HK-2 (cell line): ENCODE data around the gene EYA3.

Experiments
- DNase-seq: peaks from one replicate; pipeline ENCODE4 v3.0.0-alpha.2; 2018; ENCODE audit not compliant: unreplicated experiment

Gene EYA3

DNA sequence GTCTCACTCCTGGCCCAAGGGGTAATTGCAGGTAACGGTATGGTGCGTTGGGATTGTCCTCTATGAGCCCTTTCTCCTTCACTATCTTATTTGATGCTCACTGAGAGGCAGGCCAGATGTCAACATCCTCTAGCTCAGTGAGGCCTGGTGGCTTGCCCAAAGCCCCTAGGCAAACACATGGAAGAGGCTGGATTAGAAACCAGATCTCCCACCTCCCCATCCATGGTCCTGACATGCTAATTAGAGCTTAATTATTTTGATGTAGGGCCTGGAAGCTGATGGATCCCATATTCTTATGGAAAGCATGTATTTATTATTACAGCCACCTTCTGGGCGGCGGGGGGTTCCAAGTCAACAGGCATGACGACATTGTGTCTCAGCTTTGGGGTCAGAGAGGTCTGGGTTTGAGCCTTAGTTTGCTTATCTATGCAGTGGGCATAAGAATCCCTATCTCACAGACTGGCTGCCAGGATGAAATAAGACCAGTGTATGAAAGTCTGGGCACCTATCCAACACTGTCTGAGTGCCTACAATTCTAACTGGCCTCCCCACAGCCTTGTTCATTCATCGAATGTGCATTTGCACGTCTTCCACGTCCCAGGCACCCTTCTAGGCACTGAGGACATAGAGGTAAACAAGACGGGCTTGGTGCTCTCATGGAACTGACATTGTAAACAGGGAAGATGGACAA is 147.4 kb downstream of the EYA3 start:
- no peak for DNase-seq

DNA sequence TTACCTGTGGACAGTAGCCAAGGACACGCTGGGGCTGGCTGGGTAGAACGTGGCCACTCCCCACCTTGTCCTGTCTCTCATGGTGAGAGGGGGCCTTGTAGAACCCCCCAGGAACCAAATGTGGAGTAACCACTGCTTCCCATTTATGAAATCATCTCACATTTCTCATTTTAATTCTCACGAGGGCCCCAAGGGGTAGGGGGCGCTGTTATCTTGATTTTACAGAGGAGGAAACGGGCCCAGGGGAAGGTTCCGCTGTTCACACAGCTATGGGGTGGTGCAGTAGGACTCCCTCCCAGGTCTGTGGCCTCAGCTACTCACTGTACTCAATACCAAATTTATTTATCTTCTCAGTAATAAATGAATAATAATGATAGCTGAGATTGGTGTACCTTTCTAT is 148.1 kb downstream of the EYA3 start:
- no peak for DNase-seq

GRCh38 chr1:27938488-27938887 is 149.9 kb downstream of the EYA3 start:
- no peak for DNase-seq

DNA sequence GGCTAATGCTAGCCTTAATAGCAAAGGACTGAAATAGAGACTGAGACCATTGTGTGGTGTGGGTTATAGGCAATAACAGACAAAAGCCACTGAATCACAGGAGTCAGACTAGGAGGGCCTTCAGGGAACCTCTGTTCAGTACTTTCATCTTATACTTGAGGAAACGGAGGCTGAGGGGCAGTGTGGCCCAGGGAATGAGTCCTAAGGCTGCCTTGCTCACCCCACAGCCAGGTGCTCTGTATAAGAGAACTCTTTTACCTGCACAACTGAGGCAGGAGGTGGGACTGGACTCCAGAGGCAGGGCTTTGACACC is 150.9 kb downstream of the EYA3 start:
- DNase-seq: no peak

DNA sequence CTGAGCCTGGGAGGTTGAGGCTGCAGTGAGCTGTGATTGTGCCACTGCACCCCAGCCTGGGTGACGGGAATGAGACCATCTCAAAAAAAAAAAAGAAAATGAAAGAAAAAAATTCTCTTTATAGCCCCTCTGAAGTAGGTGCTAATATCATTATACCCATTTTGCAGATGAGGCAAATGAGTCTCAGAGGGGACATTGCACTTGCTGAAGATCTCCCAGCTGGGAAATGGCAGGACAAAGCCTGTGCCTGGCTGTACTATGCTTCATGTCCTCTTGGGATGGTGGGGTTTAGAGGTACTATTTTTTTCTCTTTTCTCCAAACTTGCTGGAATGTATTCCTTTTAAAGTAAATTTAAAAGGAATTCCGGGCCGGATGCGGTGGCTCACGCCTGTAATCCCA is 152.0 kb downstream of the EYA3 start:
- DNase-seq: no peak

- no peak for DNase-seq
Observed at GRCh38 chr1:27935721-27936120, 152.7 kb downstream of the EYA3 start.

- DNase-seq: peak; percentile 71
Observed at GRCh38 chr1:27934818-27935549, 153.4 kb downstream of the EYA3 start, which contains the start of gene SMPDL3B. Gene SMPDL3B (plus strand): TSS chr1:27935000. CDS start chr1:27935184, 184 bp downstream.

- DNase-seq: no peak
Observed at GRCh38 chr1:27931759-27932158, 156.7 kb downstream of the EYA3 start.

DNA sequence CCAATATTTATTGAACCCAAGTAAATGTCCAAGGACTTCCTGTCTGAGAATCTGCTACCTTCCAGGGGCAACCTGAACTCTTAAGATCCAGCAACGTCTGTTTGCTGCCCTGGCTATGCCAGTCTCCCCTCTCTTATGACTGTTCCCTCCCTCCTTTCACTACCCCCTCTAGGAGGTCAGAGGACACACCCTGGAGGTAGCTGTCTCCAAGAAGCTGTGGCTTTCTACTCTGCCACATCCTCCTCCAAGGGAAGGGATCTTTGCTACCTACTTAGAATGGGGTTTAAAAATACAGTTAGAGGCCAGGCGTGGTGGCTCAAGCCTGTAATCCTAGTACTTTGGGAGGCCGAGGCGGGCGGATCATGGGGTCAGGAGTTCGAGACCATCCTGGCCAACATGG is 157.2 kb downstream of the EYA3 start:
- no peak for DNase-seq

- no peak for DNase-seq
Observed at GRCh38 chr1:27928216-27928954, 160.0 kb downstream of the EYA3 start.

DNA sequence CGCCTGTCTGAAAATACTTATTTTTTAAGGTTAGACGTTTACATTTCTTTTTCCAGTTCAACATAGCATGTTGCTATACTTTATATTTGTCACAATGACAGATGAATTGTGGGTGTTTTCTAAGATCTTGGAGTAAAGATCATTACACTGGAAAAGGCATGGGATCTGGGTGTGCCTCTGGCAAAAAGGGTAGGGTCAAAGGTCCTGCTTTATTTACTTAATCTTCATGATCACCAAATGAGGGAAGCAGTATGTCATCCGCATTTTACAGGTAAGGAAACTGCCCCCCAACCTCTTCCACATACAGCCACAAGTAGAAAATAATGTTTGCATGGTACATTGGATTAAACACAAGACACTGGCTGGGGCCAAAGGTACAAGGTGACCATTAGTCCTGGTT is 166.1 kb downstream of the EYA3 start:
- no peak for DNase-seq
